T-helper 2 cell treated with Interferon-gamma antibody and Interleukin-4, amounts not matched to agents 100 ng/mL and 5 ng/mL, for 36 hours (primary cell): ENCODE measurements around the gene TMEM242. TPM values are rescaled to one million over a fixed set of nuclear protein-coding genes. Genes with fewer than 3 reads are reported as not detected.

Source experiments
- intact Hi-C: fragments of 100-400 bp; cut with micrococcal nuclease; formaldehyde crosslinking; loops from one replicate; pipeline ENCODE4 v1.15.1; 2023
- total RNA-seq: library from RNA; stranded (reverse); gene quantifications from 2 replicates; pipeline ENCODE4 v1.2.3, GENCODE V29; 2022

TMEM242 gene
- total RNA-seq, 1 donor from 2014 or later: 10.6 TPM

GRCh38 chr6:157272866-157273755 lies 50.2 kb downstream of the TMEM242 start:
- intact Hi-C loops: no loop called here

GRCh38 chr6:157272372-157272771 lies 50.9 kb downstream of the TMEM242 start:
- intact Hi-C loops: no loop called here

- intact Hi-C loops: no loop called here
Observed at GRCh38 chr6:157271911-157272310, 51.4 kb downstream of the TMEM242 start.

GRCh38 chr6:157271441-157271840 lies 51.9 kb downstream of the TMEM242 start:
- intact Hi-C loops: no loop called here

GRCh38 chr6:157270916-157271315 lies 52.4 kb downstream of the TMEM242 start:
- intact Hi-C loops: no loop called here

- intact Hi-C loops: no loop called here
Observed at GRCh38 chr6:157270308-157270707, 53.0 kb downstream of the TMEM242 start.

- intact Hi-C loops: no loop called here
Observed at GRCh38 chr6:157269261-157269794, 54.0 kb downstream of the TMEM242 start.

GRCh38 chr6:157268835-157269234 lies 54.5 kb downstream of the TMEM242 start:
- intact Hi-C loops: no loop called here

- intact Hi-C loops: no loop called here
Observed at GRCh38 chr6:157268396-157268795, 54.9 kb downstream of the TMEM242 start.

- intact Hi-C loops: no loop called here
Observed at GRCh38 chr6:157267654-157268053, 55.7 kb downstream of the TMEM242 start.

GRCh38 chr6:157267109-157267611 lies 56.2 kb downstream of the TMEM242 start:
- intact Hi-C loops: no loop called here

GRCh38 chr6:157266274-157267101 lies 56.8 kb downstream of the TMEM242 start:
- intact Hi-C loops: no loop called here

- intact Hi-C loops: no loop called here
Observed at GRCh38 chr6:157265635-157266034, 57.7 kb downstream of the TMEM242 start.

- intact Hi-C loops: no loop called here
Observed at GRCh38 chr6:157265186-157265585, 58.1 kb downstream of the TMEM242 start.

GRCh38 chr6:157264701-157265100 lies 58.6 kb downstream of the TMEM242 start:
- intact Hi-C loops: no loop called here

GRCh38 chr6:157263881-157264397 lies 59.4 kb downstream of the TMEM242 start:
- intact Hi-C loops: no loop called here

GRCh38 chr6:157263146-157263545 lies 60.2 kb downstream of the TMEM242 start:
- intact Hi-C loops: no loop called here

- intact Hi-C loops: no loop called here
Observed at GRCh38 chr6:157261606-157262005, 61.7 kb downstream of the TMEM242 start.

- intact Hi-C loops: no loop called here
Observed at GRCh38 chr6:157260735-157261410, 62.4 kb downstream of the TMEM242 start.

GRCh38 chr6:157259443-157259842 lies 63.9 kb downstream of the TMEM242 start:
- intact Hi-C loops: no loop called here

GRCh38 chr6:157258878-157259277 lies 64.4 kb downstream of the TMEM242 start:
- intact Hi-C loops: no loop called here
